ENCODE measurements around the gene RAB3C.

RAB3C gene

DNA sequence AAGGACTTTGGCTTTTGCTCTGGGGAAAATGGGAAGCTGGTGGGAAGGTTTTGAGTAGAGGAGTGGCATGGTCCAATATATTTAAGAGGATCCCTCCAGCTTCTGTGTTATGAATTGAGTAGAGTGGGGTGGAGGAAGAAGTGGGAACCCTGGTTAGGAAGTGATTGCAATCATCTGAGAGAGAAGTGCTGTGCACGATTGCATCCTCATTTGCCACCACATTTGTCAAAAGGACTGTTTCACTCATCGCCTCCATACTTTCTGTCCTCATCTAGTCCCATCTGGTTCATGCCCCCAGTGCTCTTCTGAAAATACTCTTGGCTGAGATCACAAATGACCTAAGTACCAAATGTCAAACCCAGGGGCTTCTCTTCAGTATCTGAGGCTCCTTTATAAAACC lies 192.1 kb downstream of the RAB3C start:
- DNase-seq (ENCODE audit: low spot score) = no peak

DNA sequence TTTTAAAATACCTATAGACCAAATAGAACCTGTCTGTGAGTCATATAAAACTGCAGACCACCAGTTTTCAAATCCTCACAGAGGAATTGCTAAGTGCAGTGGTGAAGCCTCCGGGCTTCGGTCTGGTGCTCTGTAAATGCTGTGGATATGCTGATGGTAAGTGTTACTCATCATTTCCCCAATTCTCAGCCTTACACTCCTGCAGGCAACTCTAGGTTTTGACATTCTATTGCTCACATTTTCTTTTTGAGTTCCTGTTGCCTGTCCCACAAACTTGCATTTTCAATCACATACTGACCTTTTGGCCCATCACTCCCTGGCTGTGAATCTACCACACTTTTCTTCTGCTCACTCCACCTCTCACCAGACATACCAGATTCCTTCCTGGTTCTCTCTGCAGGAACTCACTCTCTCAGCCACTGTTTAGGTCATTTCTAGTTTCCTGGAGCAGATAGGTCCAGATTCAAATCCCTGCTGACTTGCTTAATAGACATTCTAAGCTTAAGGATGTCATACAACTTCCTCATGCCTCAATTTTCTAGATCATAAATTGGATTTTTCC lies 192.9 kb downstream of the RAB3C start:
- DNase-seq (ENCODE audit: low spot score) = no peak

DNA sequence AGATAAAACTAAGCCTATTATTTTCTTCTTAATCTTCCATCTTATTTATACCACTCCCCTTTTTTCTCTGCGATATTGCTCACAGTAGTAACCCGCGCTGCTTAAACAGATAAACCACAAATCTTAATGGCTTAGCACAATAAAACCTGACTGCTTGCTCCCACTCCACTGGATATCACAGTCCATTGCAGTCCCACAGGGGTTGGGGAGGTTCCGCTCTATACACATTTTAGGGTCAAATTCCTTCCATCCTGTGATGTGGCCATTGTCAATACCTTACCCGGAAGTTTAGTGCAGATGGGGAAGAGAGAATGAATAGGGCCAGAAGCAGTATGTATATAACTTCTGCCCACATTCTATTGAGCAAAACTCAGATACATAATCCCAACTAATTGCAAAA lies 193.7 kb downstream of the RAB3C start:
- no peak for DNase-seq (ENCODE audit: low spot score)

DNA sequence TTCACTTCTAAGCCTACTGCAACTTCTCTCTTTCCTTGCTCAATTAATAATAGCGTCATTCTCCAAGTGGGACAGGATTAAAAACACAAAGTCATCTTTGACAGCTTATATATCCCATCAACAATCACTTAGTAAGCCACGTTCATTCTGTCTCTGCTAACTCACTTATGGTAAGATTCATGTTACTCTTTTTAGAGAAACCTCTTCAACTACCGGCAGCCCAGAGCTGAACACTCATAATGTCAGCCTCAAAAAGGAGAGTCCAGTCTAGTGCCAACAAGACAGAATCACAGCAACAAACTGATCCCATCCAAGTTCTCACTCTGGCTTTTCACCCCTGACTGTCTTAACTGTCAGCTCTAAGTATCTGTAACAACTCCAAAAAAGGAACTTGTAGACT lies 196.0 kb downstream of the RAB3C start:
- no peak for DNase-seq (ENCODE audit: low spot score)

DNA sequence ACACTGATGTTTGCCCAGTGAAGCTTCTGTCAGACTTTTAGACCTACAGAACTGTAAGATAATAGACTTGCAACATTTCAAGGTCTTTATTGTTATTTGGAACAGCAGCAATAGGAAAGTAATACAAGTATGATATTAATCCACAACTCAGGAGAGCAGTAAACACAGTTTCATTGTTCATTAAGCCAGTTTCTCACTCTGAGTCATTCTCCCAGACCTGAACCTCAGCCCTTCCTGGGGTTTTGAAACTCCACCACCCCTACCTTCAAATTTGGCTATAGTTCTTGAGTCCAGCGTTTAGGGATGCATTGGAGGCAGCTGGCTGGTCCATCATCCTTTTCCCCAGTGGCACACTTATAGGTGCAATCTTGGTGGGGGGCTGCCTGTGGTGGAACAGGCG lies 203.2 kb downstream of the RAB3C start:
- no peak for DNase-seq (ENCODE audit: low spot score)

DNA sequence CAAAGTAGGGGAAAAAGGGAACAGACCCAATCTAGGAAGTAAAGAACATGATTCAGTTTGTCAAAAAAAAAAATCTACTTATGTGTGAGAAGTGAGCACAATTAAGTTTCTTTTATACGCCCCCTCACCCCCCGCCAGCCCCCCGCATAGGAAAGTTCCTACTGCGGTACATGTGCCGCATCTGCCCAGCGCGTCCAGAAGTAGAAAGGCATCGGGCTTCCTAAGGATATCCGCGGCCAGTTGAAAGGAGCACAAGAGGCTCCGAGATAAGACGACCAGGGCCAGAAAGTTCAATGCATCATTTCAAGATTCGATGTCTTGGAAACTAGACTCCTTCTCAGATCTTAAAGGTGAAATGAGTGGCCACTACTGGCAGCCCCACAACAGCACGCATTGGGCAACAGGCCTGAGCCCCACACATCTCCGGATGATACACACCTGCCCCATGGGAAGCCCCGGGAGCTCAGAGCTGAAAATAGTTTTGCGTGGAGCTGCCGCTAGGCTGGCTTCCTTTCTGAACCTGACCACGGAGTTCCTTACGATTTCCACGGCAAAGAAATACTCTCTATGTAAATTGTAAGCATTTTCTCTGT lies 203.9 kb downstream of the RAB3C start:
- no peak for DNase-seq (ENCODE audit: low spot score)

DNA sequence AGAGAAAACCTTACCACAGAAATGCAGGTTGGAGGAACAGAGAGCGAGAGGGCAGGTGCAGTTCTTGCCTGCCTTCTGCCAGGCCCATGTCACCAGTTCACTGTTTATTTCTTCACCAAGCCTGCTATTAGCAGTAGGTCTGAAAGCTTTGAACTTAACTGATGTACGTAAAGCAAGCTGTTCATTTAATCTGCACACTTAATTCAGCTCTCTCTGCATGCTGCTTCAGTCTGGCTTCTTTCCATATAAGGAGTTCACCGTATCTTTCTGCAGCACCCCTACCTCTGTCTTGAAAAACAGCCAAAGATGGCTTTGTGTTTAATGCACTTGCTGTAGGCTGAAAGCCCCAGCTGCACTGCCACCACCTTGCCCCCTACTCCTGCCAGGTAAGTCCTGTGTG lies 205.1 kb downstream of the RAB3C start:
- DNase-seq (ENCODE audit: low spot score) = no peak

DNA sequence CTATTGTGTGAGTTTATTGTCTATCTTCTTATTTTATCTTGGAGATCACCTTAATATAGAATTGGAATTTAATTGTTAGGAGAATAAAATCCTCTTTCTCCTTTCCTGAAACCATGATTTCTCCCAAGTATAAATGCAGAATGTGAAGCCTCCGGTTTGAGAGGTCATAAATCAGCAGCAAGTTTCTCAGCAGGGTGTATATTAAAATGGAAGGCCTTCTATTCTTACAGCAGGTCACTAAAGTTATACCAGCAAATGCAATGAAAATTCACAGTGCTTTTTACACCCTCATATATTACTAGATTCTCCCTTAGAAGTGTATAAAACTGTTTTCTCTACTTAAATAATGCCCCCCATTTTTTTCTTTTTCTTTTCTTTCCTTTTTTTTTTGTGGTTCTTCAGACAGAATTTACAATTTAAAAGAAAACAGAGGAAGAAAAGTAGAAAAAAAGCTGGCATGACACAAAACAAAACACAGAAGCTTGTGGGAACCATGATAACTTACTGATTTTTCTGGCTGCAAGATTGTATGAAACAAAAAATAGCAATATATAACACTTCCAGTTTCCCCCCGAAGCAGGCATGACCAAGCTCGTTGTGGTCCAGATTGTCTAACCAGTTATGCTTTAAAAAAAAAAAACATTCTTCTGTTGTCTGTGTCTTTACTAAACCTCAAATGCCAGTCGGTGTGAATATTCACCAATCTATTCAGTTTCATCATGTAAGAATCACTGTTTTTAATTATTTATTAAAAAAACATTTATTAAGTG lies 211.2 kb downstream of the RAB3C start:
- no peak for DNase-seq (ENCODE audit: low spot score)

DNA sequence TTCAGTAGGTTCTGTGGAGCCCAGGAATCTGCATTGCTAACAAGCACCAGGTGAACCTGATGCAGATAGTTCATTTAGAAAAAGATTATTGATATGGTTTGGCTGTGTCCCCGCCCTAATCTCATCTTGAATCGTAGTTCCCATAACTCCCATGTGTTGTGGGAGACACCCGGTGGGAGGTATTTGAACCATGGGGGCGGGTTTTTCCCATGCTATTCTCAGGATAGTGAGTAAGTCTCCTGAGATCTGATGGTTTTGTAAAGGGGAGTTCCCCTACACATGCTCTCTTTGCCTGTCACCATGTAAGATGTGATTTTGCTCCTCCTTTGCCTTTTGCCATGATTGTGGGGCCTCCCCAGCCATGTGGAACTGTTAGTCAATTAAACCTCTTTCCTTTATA lies 212.0 kb downstream of the RAB3C start:
- DNase-seq (ENCODE audit: low spot score) = no peak

DNA sequence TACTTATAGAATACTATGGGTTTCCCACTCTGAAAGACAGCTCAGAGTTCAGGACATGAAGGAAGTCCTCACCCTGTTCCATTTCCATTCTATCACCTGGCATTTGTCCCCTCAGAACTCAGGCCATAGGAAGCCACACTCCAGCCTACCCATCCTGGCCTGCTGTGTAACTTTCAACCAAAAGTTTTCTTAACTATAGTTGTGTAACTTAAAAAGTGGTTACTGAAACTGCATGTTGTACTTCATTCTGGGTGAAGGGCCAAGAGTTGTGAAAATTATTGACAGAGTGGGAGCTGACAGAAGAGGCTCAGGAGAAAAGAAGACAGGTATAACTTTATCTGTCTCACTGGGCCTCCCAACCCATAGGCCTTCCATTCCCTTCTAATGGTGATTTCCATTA lies 212.5 kb downstream of the RAB3C start:
- no peak for DNase-seq (ENCODE audit: low spot score)

DNA sequence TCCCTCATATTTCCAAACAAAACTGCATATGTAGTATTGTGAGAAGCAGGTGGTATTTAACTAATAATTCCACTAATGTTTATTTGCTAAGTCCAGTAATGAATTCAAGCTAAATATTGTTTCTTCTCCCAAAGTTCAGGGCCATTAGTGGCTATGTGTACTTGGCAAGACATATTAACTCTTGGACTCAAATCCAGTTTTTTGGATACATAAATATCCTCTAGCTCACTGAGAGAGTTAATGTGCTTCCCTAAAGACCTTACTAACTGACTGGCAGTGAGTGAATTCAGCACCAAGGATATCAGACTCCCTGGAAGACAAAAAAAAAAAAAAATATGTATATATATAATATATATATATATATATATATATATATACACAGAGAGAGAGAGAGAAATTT lies 214.1 kb downstream of the RAB3C start:
- no peak for DNase-seq (ENCODE audit: low spot score)

DNA sequence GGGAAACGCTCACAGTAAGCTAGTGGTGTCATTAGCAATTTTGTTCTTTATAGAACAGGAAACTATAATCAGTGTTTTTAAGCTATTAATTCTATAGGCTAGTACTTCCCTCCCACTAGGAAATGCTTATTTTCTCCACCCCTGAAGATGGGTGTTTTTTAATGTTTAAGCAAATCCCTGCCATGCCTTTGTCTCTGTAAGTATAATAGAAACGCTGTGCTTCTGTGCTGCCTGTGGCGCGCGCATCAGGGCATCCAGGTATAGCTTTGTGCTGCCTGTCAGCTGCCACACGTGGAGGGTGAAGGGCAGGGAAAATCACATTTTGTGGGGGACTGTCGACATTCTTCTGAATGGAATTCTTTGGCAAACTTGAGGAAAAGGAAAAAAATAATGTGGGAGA lies 217.5 kb downstream of the RAB3C start:
- DNase-seq (ENCODE audit: low spot score) = no peak

DNA sequence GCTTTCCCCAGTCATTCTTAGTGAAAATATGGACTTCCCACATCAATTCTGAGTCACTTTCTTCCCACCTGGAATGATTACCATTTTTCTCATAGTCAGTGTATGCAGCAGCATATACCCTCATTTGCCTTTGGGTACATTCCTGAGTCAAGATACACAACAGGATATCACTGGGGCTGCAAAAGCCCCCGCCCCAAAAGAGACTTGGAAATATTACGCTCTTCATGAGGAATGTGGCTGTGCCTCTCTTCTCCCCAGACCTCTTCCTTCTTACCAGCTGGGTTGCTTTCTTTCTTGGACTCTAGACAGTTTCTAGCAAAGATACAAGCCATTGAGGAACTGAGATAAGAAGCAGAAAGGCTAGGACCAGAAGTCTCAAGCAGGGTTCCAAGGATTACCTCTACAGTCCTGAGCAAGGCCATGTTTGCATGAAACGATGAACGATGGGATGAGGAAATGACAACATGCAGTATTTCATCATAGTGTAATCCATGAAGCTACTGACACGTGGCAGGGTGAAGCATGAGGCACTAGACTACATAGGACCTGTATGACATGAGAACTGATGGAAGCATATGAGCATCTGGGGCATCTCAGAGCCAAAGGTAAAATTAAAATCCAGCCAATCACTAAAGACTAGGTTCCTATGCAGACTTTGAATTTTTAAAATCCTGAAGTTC lies 218.1 kb downstream of the RAB3C start:
- DNase-seq (ENCODE audit: low spot score) = no peak

DNA sequence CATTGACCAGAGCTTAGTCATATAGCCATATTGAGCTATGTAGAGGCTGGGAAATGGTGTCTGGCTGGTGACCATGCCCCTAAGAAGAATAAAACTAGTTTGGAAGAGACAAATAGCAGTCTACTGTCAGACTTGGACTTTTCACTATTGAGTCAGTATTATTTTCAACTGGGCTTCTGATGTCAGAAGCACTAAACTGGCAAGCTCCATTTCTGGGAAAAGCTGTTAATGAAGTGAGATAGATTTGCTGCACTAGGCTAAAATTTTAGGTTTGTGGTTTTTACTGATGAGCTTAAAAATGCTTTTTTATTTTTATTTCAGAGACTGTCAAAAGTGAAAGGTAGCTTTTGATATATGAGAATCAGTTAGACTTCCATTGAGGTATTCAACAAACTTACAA lies 220.2 kb downstream of the RAB3C start:
- DNase-seq (ENCODE audit: low spot score) = no peak

DNA sequence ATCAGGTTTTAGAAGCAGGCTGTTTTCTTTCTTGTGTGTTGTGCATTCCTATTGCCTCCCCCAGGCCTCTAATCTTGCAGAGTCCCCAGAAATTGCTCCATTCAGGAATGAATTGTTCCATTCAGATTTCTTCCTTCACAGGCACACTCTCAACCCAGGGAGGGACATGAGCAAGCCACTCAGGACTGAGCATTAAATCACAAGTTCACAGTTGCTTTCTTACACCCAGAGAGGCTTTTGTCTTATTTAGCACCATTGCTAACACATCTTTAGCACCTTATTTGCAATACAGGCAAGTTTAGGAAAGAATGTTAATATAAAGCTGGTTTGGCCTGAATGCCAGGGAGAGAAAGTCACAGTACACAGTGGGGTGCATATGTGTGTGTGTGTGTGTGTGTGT lies 221.4 kb downstream of the RAB3C start:
- no peak for DNase-seq (ENCODE audit: low spot score)

DNA sequence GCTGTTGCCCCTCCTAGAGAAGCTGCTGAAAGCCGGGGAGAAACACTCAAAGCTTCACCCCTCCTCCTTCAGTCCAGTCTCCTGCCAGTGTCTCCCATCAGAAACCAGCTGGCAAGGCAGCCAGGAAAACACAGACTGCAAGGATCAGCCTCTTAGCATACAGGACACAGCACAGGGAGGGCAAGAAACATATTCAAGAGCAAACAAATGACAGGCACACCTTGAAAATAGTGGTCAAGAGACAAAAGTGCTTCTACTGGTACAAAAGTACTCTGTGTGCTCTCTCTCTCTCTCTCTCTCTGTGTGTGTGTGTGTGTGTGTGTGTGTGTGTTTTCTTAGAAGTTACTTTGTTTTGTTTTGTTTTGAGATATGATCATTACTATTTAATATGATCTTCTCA lies 227.2 kb downstream of the RAB3C start:
- DNase-seq (ENCODE audit: low spot score) = no peak

DNA sequence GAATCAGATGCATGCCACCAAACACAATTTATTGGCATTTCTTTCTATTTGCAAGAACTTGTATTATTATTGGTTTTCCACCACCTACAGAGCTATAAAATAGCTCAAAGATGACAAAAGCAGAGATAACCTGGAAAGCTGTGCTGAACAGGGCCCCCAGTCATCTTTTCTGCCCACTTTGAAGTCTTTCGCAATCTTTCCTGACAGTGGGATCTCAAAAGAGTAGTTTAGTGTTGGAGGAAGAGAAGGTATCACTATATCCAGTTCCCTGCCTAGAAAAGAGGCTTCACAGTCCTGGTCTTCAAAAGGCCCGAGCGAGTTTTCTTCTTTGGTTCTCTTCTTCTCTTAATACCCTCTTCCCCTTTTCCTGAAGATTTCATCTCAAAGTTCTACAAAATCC lies 231.0 kb downstream of the RAB3C start:
- DNase-seq (ENCODE audit: low spot score) = no peak

DNA sequence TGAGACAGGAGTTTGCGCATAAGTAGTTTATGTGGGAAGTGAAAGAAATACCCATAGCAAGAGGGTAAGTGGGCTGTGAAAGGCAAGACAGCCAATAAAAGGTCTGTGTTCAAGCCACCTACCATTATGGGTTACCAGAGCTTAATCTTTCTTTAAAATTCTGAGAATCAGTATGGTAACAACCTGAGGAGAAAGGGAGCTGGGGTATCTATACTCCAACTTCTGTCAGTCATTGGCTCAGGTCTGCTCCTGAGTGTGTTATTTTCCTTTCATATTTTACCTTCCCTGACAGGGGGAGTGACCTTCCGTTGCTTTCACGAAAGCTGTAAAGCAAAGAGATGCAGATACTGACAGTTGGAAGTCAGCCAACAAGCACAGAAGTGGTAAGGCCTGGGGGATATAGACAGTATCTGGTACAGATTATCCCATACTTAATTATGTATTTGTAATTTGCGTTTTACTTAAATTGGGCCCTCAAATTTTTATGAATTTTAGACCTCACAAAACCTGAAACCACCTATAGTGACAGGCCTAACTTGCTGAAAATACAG lies 233.4 kb downstream of the RAB3C start:
- DNase-seq (ENCODE audit: low spot score) = no peak

DNA sequence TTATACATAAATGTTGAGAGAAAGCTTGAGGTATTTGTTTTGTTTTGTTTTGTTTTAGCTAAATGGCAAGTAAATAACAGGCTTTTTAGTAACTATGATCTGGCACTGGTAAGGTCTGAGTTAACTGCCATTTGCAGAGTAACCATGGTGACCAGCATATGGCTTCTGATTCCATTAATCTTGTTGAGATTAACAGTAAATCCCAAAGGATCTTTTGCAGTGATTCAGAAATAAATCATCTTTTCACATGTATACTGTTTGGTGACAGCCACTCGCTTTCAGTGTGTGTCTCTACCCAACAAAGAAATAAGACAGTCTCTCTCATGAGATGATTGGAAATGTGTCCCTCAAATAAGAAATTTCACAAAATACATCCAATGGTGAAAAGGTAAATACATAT lies 235.6 kb downstream of the RAB3C start:
- no peak for DNase-seq (ENCODE audit: low spot score)

DNA sequence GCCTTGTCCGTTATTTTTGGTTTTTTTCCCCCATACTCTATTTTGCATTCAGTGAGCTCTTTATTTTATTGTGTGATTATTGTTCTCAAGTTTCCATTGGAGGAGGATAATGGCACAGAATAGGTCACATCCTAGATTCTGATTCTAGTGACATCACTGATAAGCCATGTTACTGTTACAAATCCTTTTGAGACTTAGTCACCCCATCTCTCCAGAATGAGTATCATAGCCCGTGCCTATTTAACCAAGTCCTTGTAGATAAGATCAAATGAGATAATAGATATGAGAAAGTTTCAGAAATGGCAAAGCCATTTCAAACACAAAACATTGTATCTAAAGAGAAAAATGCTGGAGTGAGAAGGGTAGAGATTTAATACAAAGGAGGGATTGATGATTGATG lies 242.6 kb downstream of the RAB3C start:
- DNase-seq (ENCODE audit: low spot score) = no peak

DNA sequence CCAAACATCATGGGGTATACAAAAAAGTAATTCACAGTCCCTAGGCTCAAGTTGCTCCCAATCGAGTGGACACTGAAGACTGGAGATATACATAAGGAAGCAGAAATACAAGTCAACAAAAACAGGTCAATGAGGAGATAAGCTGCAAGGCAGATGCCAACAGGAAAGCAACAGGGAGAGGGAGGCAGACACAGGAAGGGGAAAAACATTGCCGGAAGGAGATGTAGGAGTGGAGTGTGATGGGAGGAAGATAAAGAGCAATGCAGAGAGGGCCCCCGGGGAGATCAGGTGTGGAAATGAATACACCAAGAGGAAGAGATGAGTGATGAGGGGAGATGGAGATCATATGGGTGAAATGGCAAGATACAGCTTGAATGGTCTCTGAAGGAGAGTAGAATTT lies 243.0 kb downstream of the RAB3C start:
- no peak for DNase-seq (ENCODE audit: low spot score)

DNA sequence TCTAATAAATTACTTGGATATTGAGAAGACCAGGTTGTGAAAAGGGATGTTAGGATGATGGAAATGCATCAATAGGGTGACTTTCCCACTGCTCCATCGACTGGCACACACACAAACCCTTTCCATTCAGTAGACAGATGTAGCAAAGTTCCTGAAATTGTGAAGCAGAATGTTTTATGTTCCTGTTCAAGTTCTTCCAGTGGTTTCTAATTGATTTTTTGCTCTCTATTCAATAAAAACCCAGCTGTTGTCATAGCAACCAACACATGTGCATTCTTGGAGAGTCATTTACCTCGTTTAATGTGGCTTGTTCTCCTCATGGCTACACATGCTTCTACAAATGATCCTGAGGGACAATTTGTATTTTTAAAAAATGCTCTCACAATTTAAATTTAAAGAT lies 244.6 kb downstream of the RAB3C start:
- no peak for DNase-seq (ENCODE audit: low spot score)

DNA sequence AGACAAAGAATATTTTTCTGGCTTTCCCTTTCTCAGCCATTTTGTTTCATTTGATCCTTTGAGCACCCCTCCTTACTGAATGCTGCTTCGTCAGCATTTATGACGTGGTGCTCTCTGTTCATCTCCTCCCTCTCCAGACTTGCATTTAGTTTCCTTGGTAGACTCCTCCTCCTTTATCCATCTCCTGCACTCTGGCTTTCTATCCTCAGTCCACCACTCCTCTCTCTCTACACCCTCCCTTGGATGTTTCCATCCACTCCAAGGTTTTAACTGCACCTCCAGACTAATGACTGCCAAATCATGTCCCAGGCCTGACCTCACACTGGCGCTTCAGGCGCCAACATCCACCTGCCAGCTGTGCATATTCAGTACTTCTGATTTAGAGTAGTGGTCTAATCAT lies 245.4 kb downstream of the RAB3C start:
- DNase-seq (ENCODE audit: low spot score) = no peak

Measured in germinal center (tissue), 1 donor.